GM21423 (cell line): ENCODE results near the gene EGFLAM.

Source experiments
- ATAC-seq: cut with Tn5 transposase; IDR thresholded peaks from one replicate; pipeline ENCODE4 v1.9.1; 2021; ENCODE audit warnings: mild to moderate bottlenecking, moderate library complexity; ENCODE audit not compliant: unreplicated experiment

EGFLAM gene

GRCh38 chr5:38265546-38266179 is 7.3 kb downstream of the EGFLAM start:
- ATAC-seq: peak; percentile 82

DNA sequence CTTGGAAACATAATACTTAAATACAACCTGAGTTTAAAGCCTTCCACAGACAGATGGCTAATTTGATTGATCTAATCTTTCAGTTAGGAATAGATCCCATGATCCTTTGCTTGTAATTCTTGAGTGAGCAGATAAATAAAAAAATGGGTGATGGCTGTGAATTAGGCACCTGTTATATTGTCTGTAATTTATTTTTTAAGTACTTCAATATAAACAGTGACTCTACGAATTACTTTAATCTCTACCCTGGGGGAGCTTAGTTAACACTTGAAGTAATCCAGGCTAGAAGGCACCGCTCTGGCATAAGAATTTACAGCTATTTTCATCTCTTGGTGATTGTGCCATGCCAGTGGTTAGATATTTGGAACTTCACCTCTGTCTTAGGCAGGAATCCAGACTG is 9.0 kb downstream of the EGFLAM start:
- ATAC-seq: no peak

- ATAC-seq: no peak
Measured at GRCh38 chr5:38273626-38274025, 15.3 kb downstream of the EGFLAM start.

- no peak for ATAC-seq
Measured at GRCh38 chr5:38274370-38274769, 16.0 kb downstream of the EGFLAM start.

GRCh38 chr5:38284384-38284783 is 26.0 kb downstream of the EGFLAM start:
- ATAC-seq: no peak

- ATAC-seq: no peak
Measured at GRCh38 chr5:38285226-38285625, 26.9 kb downstream of the EGFLAM start.

DNA sequence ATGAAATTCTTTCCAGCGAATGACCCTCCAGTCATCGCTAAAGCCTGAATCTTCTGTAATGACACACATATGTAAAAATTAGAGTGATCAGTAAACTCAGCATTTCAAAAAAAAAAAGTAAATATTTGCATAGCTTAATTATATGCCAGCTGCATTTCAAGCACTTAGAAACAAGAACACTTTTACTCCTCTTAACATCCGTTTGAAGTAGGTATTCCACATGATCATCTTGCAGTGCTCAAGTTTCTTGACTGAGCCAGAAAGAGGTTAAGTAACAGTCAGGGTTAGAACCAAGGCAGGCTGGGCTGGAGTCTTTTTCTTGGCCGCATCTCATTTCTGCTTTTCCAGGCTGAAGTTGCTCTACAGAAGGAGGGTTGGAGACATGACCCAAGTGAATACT is 27.6 kb downstream of the EGFLAM start:
- ATAC-seq: no peak

DNA sequence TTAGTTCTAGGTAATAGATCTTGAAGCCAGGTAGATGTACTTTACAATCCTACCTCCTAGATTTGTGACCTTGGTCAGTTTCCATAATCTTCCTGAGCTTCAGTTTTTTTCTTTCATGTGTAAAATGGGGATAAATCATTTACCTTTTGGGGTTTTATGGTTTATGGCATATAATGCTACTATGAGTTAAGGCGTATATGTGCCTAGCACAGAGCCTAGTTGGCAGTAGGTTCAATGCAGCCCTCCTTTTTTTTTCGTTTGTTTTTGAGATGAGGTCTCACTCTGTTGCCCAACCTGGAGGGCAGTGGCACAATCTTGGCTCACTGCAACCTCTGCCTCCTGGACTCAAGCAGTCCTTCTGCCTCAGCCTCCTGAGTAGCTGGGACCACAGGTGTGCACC is 28.8 kb downstream of the EGFLAM start:
- no peak for ATAC-seq

GRCh38 chr5:38289457-38289856 is 31.1 kb downstream of the EGFLAM start:
- ATAC-seq: no peak

DNA sequence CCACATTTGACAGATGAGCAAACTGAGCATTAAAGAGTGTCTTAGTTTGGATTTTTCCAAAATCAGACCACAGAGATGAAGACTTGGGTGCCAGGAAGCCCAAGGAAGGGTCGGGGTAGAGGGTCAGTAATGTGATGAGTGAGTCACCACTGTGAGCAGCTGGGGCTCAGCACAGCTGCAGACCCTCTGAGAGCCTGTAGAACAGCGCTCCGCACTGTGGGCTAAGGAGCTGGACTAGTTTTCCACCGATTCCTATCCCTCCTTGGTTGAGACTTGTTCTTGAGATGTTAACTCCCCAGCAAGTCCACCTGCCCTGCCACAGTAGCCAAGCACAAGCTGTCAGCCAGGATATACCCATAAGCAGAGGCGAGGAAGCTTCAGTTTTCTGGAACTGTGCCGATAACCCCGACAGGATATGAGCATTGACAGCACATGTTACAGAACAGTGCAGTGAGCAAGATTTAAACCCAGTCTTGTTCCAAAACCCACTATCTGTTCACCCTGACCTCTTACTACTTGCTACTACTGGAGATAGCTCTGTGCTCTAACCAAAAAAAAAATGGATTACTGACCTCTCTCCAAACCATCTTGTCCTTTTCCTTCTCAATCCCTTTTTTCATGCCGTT is 31.8 kb downstream of the EGFLAM start:
- no peak for ATAC-seq

DNA sequence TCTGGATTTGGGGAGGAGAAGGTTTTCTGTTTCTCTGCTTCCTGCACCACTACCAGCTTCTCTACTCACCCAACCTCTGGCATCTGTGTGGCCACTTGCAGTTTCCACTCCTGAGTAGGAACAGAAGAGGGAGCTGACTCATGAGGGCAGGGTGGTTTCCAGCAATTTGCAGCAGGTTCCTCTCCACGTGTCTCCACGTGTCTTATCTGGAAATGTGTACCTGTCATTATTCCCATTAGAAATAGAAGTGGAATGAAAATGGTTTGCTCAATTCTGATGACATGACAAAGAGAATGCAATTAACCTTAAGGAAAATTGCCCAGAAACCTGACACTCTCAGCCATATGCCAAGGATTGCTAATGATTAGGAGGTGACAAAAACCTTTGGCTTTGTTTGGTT is 33.0 kb downstream of the EGFLAM start:
- ATAC-seq: no peak

DNA sequence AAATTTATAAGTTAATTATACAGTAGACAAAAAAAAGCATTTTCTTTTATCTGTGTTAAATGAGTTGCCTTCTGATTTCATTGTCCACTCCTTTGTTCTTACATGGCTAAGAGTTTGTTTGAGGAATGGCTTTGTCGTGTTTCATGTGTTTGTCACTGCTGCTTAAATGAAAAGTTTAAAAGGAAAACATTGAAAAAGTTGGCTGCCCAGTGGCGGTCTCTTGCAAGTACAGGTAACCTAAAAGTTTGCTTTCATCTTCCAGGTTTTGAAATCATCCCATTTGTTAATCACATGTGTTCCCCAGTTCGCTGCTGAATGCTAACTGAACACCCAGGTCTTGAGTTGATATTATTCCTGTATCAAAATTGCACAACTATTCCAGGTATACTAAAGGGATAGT is 33.9 kb downstream of the EGFLAM start:
- no peak for ATAC-seq

- no peak for ATAC-seq
Measured at GRCh38 chr5:38295751-38296150, 37.4 kb downstream of the EGFLAM start.

DNA sequence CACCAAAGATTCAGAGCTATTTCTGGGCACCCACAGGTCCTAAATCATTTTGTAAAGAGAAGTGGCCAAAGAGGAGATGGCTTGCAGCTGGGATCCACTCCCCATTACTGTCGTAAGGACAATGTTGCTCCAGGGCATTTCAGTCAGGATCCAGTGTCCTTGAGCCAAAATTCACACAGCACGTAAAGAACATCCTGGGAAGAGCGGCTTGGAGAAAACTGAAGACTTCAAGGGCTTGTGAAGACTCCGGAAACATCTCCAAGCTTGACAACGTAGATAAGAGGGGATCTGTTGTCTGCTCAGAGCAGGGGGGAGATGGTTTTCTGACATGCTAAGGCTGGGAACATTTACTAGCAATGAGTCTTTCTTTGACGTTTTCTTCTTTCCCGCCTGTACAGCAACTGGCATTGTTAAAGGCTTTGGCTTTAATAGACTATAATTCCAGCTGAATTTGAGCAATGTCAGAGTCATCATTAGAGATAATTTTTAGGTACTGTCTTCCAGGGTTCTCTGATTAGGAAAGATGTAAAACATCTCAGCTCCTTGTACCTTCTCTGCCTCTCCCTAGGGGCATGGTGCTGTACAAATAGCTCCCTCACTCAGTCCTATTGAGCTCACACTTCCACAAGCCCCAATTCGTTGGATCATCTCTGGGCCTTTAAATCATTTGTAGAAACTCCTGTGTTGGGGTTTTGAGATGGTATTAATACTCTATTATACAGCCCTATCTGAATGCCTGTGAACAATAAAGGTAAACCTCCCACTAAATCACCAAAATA is 39.7 kb downstream of the EGFLAM start:
- no peak for ATAC-seq

DNA sequence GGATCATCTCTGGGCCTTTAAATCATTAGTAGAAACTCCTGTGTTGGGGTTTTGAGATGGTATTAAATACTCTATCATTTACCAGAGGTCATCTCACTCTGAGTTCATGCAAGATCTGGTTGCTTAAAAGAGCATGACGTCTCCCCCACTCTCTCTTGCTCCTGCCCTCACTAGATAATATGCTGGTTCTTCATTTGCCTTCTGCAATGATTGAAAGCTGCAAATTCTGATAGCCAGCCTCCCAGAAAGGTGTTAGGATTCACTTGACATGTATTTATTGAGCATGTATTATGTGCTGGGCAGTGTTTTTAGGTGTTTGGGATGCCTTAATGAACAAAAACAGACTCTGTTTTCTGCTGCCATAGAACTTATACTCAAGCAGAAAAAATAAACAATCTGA is 41.2 kb downstream of the EGFLAM start:
- ATAC-seq: no peak

GRCh38 chr5:38305148-38305547 is 46.8 kb downstream of the EGFLAM start:
- no peak for ATAC-seq

DNA sequence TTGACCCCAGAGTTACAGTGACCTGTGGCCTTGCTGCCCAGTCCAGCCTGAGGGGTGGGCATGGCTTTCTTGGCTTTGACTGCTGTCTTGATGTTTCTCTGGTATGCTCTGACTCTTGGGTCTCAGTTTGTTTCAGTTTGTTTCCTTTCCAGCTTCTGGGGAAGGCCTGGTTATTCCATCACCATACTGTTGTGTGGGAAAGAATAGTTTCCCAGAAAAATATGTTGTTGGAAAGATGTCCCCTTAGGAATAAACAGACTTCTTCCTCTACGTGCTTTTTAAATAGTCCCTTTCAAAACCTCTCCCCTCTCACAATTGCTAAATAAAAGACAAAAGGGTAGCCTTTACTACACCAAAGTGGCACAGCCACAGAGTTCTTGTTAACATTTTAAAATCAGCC is 49.5 kb downstream of the EGFLAM start:
- no peak for ATAC-seq

- no peak for ATAC-seq
Measured at GRCh38 chr5:38316544-38317224, 58.3 kb downstream of the EGFLAM start.

DNA sequence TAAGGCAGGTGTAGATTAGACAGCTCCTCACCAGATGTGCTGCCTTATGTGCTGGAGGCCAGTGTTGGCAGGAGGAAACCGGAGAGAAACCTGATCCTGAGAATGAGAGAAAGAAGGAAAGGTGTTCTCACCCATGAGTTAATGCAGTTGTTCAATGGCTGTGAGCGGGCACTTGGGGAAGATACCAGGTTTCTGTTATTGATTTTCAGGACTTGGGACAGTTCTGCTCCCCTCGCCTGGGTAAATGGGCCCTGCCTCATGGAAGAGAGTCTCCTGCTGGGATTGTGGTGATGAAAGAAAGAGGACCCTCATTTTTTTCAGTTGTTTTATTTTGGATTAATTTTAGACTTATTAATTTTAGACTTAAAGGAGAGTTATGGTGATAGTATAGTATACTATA is 59.5 kb downstream of the EGFLAM start:
- no peak for ATAC-seq

- no peak for ATAC-seq
Measured at GRCh38 chr5:38319491-38319890, 61.1 kb downstream of the EGFLAM start.

- ATAC-seq: no peak
Measured at GRCh38 chr5:38321978-38322377, 63.6 kb downstream of the EGFLAM start.
